HG02884 (cell line): ENCODE data around the gene C13orf46.

Experiments
- ATAC-seq: cut with Tn5 transposase; IDR thresholded peaks from one replicate; pipeline ENCODE4 v1.9.1; 2021; ENCODE audit warnings: mild to moderate bottlenecking, moderate library complexity; ENCODE audit not compliant: unreplicated experiment

The C13orf46 gene

GRCh38 chr13:114010401-114011101 is 36.7 kb upstream of the C13orf46 start:
- no peak for ATAC-seq

- no peak for ATAC-seq
These were observed 35.9 kb upstream of the C13orf46 start for GRCh38 chr13:114009590-114010400.

DNA sequence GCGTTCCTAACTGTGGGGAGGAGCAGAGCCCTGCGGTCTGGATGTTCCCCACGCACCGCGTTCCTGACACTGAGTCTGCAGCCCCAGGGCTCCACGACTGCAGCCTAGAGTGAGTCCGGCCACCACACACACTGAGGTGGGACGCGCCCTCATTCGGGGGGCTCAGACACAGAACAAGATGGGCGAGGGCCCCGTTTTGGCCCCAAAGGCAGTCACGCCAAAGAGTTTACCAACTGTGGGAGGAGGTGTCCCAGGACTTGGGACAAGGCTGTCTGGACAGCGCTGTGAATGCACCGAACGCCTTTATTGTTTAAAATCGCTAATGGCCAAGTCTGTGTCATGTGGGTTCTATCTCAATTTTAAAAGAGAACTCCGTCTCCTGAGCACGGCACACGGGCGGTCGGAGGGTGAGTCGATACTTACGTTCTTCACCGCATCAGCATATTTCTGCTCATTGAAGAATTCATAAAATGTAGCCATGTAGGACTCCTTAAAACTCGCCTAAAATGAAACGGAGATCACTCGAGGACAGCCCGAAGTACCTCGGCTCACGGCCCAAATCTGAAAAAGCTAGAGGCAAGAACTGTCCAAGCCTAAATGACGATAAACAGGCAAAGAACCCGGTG is 35.2 kb upstream of the C13orf46 start:
- no peak for ATAC-seq

GRCh38 chr13:114007566-114007965 is 33.7 kb upstream of the C13orf46 start:
- ATAC-seq = no peak

DNA sequence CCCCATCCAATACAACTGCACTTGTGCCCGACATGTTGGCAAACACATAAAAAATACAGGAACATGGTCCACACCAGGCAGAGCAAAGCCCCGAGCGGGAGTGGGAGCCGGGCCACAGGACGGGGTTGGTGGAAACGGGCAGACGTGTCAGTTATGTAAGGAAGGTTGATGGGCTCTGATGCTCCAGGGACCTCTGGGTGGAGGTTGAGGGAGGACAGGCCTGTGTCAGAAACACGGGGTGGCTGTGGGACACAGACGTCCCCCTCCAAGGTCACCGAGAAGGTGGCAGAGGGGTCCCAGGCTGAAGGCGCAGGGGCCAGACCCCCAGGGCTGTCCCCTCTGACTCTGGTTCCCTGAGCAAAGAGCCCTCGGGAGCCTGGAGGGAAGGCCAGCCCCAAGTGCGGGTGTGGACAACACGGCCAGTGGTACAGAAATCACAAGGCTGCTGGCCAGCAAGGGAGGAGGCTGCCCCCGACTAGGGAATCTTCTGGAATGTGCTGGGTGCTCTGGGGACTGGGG is 31.4 kb upstream of the C13orf46 start:
- no peak for ATAC-seq

GRCh38 chr13:114004420-114005205 is 30.7 kb upstream of the C13orf46 start:
- ATAC-seq = no peak

GRCh38 chr13:114002771-114003321 is 29.0 kb upstream of the C13orf46 start:
- ATAC-seq = no peak

DNA sequence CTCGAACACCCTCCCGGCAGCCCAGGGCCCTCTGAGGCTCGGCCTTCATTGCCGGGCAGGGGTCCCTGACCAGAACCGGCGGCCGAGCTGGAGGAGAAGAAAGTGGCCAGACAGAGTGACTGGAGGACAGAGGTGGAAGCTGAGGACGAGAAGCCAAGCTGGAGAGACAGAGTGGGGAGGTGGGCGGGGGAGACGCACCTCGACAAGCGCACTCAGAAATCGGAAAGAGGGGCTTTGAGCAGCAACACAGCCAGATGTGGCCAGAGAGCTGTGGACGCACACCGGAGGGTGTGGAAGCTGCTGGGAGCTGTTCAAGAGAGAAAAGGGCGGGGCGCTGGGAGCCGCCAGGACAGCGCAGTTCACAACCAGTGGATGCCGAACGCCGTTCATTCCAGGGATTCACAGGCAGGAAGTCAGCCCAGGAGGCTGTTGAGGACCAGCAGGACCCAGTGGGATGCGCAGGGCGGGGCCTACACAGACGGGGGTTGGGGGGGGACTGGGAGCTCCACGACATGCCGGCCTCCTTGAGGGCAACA is 28.2 kb upstream of the C13orf46 start:
- no peak for ATAC-seq

DNA sequence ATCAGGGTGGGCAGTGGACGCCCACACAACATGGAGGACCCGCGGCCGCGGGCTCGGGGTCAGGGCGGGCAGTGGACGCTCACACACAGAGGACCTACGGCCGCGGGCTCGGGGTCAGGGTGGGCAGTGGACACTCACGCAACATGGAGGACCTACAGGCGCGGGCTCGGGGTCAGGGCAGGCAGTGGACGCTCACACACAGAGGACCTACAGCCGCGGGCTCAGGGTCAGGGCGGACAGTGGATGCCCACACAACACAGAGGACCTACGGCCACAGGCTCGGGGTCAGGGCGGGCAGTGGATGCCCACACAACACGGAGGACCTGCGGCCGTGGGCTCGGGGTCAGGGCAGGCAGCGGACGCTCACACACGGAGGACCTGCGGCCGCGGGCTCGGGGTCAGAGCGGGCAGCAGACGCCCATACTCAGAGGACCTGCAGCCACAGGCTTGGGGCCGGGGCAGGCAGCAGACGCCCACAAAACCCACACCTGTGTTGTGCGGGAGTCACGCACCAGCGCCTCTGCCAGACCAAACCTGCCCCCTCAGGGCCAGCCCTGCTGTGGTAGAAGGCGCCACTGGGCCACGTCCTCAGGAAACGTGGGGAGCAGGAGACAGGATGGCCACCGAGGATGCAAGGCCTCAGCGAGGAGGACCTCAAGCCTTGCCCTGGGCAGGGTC is 27.6 kb upstream of the C13orf46 start:
- no peak for ATAC-seq

- no peak for ATAC-seq
These were observed 26.5 kb upstream of the C13orf46 start for GRCh38 chr13:114000151-114001040.

DNA sequence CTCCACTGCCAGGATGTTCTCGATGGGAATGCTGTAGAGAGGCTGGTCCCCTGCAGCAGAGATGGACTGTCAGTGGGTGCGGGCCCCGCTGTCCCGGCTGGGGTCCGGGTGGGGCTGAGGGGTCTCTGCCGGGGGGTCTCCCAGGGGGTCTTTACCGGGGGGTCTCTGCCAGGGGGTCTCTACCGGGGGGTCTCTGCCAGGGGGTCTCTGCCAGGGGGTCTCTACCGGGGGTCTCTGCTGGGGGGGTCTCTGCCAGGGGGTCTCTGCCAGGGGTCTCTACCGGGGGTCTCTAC is 25.7 kb upstream of the C13orf46 start:
- no peak for ATAC-seq

DNA sequence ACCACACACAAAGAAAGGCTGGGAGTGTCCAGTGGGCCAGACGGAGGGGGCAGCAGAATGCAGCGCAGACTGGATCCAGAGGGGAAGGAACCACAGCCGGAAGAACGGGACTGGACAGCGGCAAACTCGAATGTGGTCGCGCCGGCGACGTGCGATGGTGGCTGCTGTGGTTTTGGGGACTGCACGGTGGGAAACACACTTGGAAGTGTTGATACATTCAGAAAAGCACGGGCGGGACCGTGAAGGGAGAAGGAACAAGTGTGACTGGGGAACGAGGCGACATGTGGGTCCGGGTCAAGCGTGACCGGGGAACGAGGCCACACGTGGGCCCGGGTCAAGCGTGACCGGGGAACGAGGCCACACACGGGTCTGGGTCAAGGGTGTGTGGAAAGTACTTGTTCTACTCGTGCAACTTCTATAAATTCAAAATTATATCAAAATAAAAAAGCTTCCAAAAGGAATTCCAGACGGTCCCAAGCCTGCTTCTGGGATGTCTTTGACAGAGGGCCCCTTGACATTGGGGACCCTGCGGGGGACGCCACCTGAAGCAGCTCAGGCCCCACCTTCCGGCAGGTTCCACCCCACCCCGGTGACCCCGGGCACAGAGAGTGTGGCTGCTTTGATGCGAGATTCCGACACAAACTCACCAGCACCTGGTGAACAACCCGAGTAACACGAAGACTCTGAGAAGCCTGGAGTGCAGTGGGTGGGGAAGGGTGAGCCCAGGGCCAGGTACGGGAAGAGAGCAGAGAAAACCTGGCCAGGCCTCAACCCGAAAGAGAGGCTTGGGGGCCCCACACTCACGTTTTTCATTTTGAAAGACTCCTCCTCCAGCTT is 25.1 kb upstream of the C13orf46 start:
- no peak for ATAC-seq

DNA sequence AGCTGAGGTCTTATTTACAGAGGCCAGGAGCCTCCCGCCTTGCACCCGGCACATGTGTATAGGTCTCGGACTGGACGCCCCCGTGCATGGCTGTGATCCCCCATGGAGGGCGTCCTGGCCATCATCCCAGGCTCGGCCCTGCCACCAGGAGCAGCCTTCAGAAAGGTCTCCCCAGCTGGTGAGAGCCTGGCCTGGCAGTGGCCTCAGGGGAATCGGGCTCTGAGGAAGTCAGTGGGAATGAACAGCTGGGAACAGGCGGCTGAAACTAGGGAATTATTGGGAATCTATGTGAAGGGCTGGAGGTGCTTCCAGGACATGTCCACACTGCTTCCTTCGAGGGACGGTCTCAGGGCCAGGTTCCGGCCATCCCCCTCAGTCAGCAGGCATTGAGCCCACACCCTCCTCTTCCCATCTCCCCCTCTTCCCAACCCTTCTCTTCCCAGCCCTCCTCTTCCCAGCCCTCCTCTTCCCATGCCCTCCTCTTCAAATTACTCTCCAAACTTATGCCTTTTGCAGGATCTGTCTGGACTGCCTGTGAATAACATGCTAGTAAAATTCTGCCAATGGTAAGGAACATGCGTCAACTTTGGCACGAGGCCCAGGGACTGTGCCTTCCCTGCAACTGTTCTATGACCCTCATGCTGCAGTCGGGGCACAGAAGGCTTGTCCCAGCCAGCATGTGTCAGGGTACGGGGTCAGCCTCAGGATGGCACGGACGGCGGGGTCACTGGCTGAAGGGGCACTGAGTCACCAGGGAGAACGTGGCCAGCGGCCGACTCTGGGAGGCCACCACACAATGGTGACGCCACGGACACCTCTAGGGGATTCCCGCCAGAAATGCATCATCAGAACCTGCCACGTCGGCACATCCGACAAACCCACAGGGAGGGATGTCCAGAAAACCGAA is 24.2 kb upstream of the C13orf46 start:
- no peak for ATAC-seq

DNA sequence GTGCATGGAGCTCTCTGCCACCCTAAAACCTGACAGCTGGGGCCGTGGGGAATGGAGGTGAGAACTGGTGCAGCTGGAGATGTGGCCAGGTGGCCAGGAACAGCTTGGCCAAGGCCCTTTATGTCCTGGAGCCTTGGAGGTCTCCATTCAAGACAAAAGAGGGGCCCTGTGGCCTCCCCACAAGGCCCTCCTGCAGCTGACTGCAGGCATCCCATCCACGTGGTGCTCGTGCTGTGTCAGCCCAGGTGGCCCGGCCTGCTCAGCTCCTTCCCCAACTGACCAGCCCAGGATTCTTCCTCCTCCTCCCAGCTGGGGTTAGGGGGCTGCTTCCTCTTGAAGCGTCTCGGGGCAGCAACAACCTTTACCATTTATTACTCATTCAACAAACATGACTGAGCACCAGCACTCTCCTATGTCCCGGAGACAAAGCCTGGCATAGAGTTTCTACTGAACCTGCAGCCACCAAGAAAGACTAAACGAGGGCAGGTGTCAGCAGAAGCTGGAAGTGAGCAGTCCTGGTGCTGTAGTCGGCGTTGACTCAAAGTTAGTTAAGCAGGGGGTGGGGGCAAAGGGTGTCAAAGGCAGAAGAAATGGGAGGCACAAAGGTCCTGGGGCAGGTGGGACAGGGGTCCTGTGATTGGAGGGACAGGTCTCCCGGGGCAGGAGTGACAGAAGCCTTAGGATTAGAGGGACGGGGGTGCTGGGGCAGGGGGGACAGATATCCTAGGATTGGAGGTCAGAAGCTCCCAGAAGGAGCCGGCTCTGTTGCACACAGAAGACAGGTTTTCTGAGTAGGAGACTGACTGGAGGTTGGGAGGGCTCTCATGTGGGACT is 23.3 kb upstream of the C13orf46 start:
- no peak for ATAC-seq

- ATAC-seq = no peak
These were observed 22.4 kb upstream of the C13orf46 start for GRCh38 chr13:113996081-113996911.
